ENCODE results near the gene GIT2. TPM values are rescaled to one million over a fixed set of nuclear protein-coding genes. Genes with fewer than 3 reads are reported as not detected.

The GIT2 gene
- total and polyA plus RNA-seq, 2 of the 8 experiments (the other 6 are each of a cell fraction or from before 2014, with no cell fraction given) = 9.6 to 20.7 TPM

DNA sequence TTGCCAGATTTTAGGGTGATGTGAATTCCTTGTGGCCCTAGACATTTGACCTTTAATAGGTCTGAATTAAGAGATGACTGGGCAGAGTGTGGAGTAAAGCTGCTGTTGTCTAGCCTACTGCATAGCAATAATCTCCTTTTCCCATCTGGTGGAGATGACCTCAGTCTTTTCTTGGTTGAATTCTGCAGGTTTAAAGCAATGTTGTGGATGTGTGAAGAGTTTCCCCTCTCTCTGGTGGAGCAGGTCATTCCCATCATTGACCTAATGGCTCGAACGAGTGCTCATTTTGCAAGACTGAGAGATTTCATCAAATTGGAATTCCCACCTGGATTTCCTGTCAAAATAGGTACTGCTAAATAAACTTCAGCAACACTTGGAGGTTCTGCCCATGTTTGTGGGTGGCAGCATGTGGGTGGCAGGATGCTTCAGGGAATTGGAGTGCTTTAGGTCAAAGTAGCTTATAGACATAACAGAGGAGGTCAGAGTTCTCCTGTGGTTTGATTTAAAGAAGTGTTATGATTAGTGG lies 33.2 kb upstream of the GIT2 start (continued):
- no peak for TF ChIP-seq KDM1A (IDR thresholded peaks at IDR 0.05; ENCODE audit: borderline replicate concordance, low read length)
- no peak for TF ChIP-seq NANOG (IDR thresholded peaks at IDR 0.05; ENCODE audit: insufficient read depth, low read depth, low read length, poor library complexity, severe bottlenecking)
- no peak for TF ChIP-seq CBX8 (IDR thresholded peaks at IDR 0.05; ENCODE audit: borderline replicate concordance, low read depth, low read length)
- no peak for TF ChIP-seq MAFK (IDR thresholded peaks at IDR 0.05; ENCODE audit: low read depth, low read length)
- TF ChIP-seq, protein P1, sequence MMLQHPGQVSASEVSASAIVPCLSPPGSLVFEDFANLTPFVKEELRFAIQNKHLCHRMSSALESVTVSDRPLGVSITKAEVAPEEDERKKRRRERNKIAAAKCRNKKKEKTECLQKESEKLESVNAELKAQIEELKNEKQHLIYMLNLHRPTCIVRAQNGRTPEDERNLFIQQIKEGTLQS (IDR thresholded peaks at IDR 0.05; ENCODE audit: insufficient read depth, low read depth, low read length) = no peak
